A549 (cell line): Measurements from ENCODE around the gene TPGS1.

Source experiments
- CHD2 ChIP-seq: fragments of 150-350 bp; IDR thresholded peaks from 2 replicates; pipeline ENCODE4 v1.6.1; 2014; ENCODE audit warnings: low read length; ENCODE audit not compliant: partially characterized antibody
- CTCF ChIP-seq: fragments of >200 bp; sonication (Bioruptor Twin); formaldehyde crosslinking; IDR thresholded peaks from 3 replicates; pipeline ENCODE4 v1.5.1; 2016
- EP300 ChIP-seq, 2 experiments: fragments of >200 bp; sonication (Bioruptor Twin); formaldehyde crosslinking; IDR thresholded peaks; 2 replicates in 1 of 2; 3 replicates in 1 of 2; pipeline ENCODE4 v1.6.1; 2016 to 2017

DNA sequence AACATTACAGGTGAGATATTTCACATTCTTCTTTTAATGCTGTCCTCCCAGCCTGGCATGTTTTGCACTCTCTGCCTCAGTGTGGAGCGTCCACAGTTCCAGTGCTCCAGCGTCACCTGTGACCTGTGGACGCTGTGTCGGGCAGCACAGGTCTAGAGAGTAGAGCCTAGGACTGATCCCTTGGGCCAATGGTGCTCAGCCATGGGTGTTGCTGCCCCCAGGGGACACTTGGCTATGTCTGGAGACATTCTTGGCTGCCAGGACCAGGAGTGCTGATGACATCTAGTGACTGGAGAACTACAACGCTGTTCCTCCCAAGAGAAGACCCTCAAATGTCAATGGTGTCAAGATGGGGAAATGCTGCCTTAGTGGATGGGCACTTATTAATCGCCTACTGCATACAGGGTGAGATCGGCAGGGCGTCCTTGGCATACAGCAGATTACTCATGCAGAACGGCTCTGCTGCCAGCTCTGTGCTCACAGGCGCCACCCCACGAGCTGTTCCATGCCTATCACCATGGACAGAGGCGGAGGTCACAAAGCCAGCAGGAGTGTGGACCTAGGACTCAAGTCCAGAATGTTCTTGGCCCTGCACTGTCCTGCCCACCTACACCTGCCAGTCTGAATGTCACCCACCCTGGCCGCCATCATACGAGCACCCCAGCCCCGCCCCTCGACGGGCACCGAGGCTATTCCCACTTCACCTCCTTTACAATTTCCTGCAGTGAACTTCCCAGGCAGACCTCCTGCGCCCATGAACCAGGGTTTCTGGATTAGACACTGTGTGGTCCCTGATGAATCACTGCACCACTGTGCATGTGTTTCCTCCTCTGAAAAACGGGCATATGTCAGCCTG lies 24.9 kb upstream of the TPGS1 start:
- TF ChIP-seq EP300 (IDR thresholded peaks at IDR 0.05) (no peak), CHD2 (no peak), CTCF (no peak)
